HepG2 (cell line): ENCODE results near the gene PTPMT1.

Experiments used
- HNRNPK ChIP-seq: fragments of 200-400 bp; formaldehyde crosslinking; IDR thresholded peaks from 2 replicates; pipeline ENCODE4 v1.6.1; 2018; ENCODE audit warnings: low read length, low read depth, moderate library complexity, mild to moderate bottlenecking; ENCODE audit not compliant: poor library complexity, severe bottlenecking
- NCOA5 ChIP-seq: sonication (generic); formaldehyde crosslinking; IDR thresholded peaks from 2 replicates; pipeline ENCODE4 v1.4.0; 2020; ENCODE audit warnings: missing genetic modification reagents
- RFX5 ChIP-seq: IDR thresholded peaks from 2 replicates; pipeline ENCODE4 v1.6.1; 2011; ENCODE audit warnings: low read depth, low read length, improper control_type of control experiment
- TAF1 ChIP-seq: sonication (generic); formaldehyde crosslinking; IDR thresholded peaks from 2 replicates; pipeline ENCODE4 v1.4.0; 2020; ENCODE audit warnings: missing genetic modification reagents
- ZFP36 ChIP-seq: fragments of 150-350 bp; IDR thresholded peaks from 2 replicates; pipeline ENCODE4 v1.6.1; 2018; ENCODE audit warnings: borderline replicate concordance, low read length, low read depth; ENCODE audit not compliant: partially characterized antibody
- ZNF124 ChIP-seq: sonication (generic); formaldehyde crosslinking; IDR thresholded peaks from 2 replicates; pipeline ENCODE4 v1.4.0; 2020; ENCODE audit warnings: missing genetic modification reagents
- ZNF644 ChIP-seq: IDR thresholded peaks from 2 replicates; pipeline ENCODE4 v1.6.1; 2016; ENCODE audit warnings: low read depth

- no peak for TF ChIP-seq RFX5
- no peak for TF ChIP-seq ZFP36
- no peak for TF ChIP-seq NCOA5 (CRISPR knock-in tag)
- no peak for TF ChIP-seq ZNF124 (CRISPR knock-in tag)
- no peak for TF ChIP-seq ZNF644 (CRISPR knock-in tag)
- no peak for TF ChIP-seq TAF1 (CRISPR knock-in tag)
- TF ChIP-seq HNRNPK, result no peak
These were observed 51.5 kb downstream of the PTPMT1 start for GRCh38 chr11:47616726-47617416.
